Measurements from ENCODE around the gene SPDEF.

SPDEF gene

GRCh38 chr6:34595332-34596184, 39.4 kb upstream of the SPDEF start:
- no peak overlapping the region for H3K27ac ChIP-seq (ENCODE audit: low read depth, low read length)
- H3F3A ChIP-seq (ENCODE audit: control insufficient read depth, insufficient read depth): no peaks in the 10 kb centered on the region
- no peaks in the 10 kb centered on the region for H3K27me3 ChIP-seq (ENCODE audit: control insufficient read depth, low read length)
- peaks cover 75% of the 10 kb centered on the region for H3K79me2 ChIP-seq (ENCODE audit: control insufficient read depth, low read length)
- no peak overlapping the region for H3K4me3 ChIP-seq (ENCODE audit: low read length)
- H3K9me2 ChIP-seq (replicated peaks; ENCODE audit: control insufficient read depth, low read length): no peaks in the 10 kb centered on the region
- peaks cover 10% of the 10 kb centered on the region for H4K20me1 ChIP-seq (ENCODE audit: control insufficient read depth, insufficient read depth, low read depth, low read length)
- no peak overlapping the region for H3K4me2 ChIP-seq (ENCODE audit: low read length)
- H3K4me1 ChIP-seq (ENCODE audit: control insufficient read depth, low read length): peaks cover 14% of the 10 kb centered on the region
- no peaks in the 10 kb centered on the region for H3K9me3 ChIP-seq (ENCODE audit: control insufficient read depth, insufficient read depth, low read length)
- H3K36me3 ChIP-seq (ENCODE audit: control insufficient read depth, low read length): peaks cover 20% of the 10 kb centered on the region; the same call in 1 of the 2 replicates
- TF ChIP-seq EZH2phosphoT487 (IDR thresholded peaks at IDR 0.05; ENCODE audit: borderline replicate concordance, low read length): no peak
- no peak for TF ChIP-seq CTCF (IDR thresholded peaks at IDR 0.05; ENCODE audit: low read depth, low read length, poor library complexity, severe bottlenecking)

GRCh38 chr6:34593701-34594100, 37.6 kb upstream of the SPDEF start:
- peaks cover 17% of the 10 kb centered on the region for H4K20me1 ChIP-seq (ENCODE audit: control insufficient read depth, insufficient read depth, low read depth, low read length)
- no peaks in the 10 kb centered on the region for H3F3A ChIP-seq (ENCODE audit: control insufficient read depth, insufficient read depth)
- H3K27me3 ChIP-seq (ENCODE audit: control insufficient read depth, low read length): no peaks in the 10 kb centered on the region
- H3K79me2 ChIP-seq (ENCODE audit: control insufficient read depth, low read length): peaks cover 64% of the 10 kb centered on the region
- H3K4me3 ChIP-seq (ENCODE audit: low read length): no peak overlapping the region
- H3K9me3 ChIP-seq (ENCODE audit: control insufficient read depth, insufficient read depth, low read length): no peaks in the 10 kb centered on the region
- TF ChIP-seq EZH2phosphoT487 (IDR thresholded peaks at IDR 0.05; ENCODE audit: borderline replicate concordance, low read length) (no peak), CTCF (IDR thresholded peaks at IDR 0.05; ENCODE audit: low read depth, low read length, poor library complexity, severe bottlenecking) (no peak)
- H3K36me3 ChIP-seq (ENCODE audit: control insufficient read depth, low read length): peaks cover 26% of the 10 kb centered on the region
- H3K4me1 ChIP-seq (ENCODE audit: control insufficient read depth, low read length): peaks cover 14% of the 10 kb centered on the region
- no peak overlapping the region for H3K27ac ChIP-seq (ENCODE audit: low read depth, low read length)
- no peak overlapping the region for H3K4me2 ChIP-seq (ENCODE audit: low read length)
- H3K9me2 ChIP-seq (replicated peaks; ENCODE audit: control insufficient read depth, low read length): no peaks in the 10 kb centered on the region

GRCh38 chr6:34592208-34592952, 36.3 kb upstream of the SPDEF start:
- no peak overlapping the region for H3K4me3 ChIP-seq (ENCODE audit: low read length)
- no peaks in the 10 kb centered on the region for H3K27me3 ChIP-seq (ENCODE audit: control insufficient read depth, low read length)
- no peaks in the 10 kb centered on the region for H3K9me3 ChIP-seq (ENCODE audit: control insufficient read depth, insufficient read depth, low read length)
- peaks cover 11% of the 10 kb centered on the region for H4K20me1 ChIP-seq (ENCODE audit: control insufficient read depth, insufficient read depth, low read depth, low read length)
- no peak overlapping the region for H3K27ac ChIP-seq (ENCODE audit: low read depth, low read length)
- no peaks in the 10 kb centered on the region for H3K9me2 ChIP-seq (replicated peaks; ENCODE audit: control insufficient read depth, low read length)
- no peaks in the 10 kb centered on the region for H3F3A ChIP-seq (ENCODE audit: control insufficient read depth, insufficient read depth)
- no peak overlapping the region; the same call in 1 of the 2 replicates for H3K4me2 ChIP-seq (ENCODE audit: low read length)
- H3K79me2 ChIP-seq (ENCODE audit: control insufficient read depth, low read length): peaks cover 56% of the 10 kb centered on the region
- TF ChIP-seq EZH2phosphoT487 (IDR thresholded peaks at IDR 0.05; ENCODE audit: borderline replicate concordance, low read length) (no peak), CTCF (IDR thresholded peaks at IDR 0.05; ENCODE audit: low read depth, low read length, poor library complexity, severe bottlenecking) (no peak)
- peaks cover 13% of the 10 kb centered on the region for H3K4me1 ChIP-seq (ENCODE audit: control insufficient read depth, low read length)
- H3K36me3 ChIP-seq (ENCODE audit: control insufficient read depth, low read length): peaks cover 37% of the 10 kb centered on the region

All from DOHH2 (cell line).